Keratinocyte (primary cell): ENCODE results near the gene GPSM1.

ENCODE experiments used
- EZH2 ChIP-seq: IDR thresholded peaks from one replicate; pipeline ENCODE4 v1.6.1; 2012; ENCODE audit warnings: inconsistent platforms, mild to moderate bottlenecking, low read length, moderate library complexity
- TF ChIP-seq, protein P1 (sequence below), 3 experiments: IDR thresholded peaks in 1 of 3; conservative IDR thresholded peaks in 1 of 3; optimal IDR thresholded peaks in 1 of 3; 2 replicates in 2 of 3; 3 replicates in 1 of 3; pipeline versions ENCODE3 to v1.5.1; 2011; ENCODE audit warnings: low read length in 3 of 3, mild to moderate bottlenecking in 3 of 3, moderate library complexity in 2 of 3, control low read depth in 1 of 3, inconsistent platforms in 1 of 3; ENCODE audit not compliant: insufficient read depth in 2 of 3; ENCODE audit errors: extremely low read depth in 1 of 3

GRCh38 chr9:136285501-136286358 is 41.6 kb upstream of the GPSM1 start:
- TF ChIP-seq, protein P1, sequence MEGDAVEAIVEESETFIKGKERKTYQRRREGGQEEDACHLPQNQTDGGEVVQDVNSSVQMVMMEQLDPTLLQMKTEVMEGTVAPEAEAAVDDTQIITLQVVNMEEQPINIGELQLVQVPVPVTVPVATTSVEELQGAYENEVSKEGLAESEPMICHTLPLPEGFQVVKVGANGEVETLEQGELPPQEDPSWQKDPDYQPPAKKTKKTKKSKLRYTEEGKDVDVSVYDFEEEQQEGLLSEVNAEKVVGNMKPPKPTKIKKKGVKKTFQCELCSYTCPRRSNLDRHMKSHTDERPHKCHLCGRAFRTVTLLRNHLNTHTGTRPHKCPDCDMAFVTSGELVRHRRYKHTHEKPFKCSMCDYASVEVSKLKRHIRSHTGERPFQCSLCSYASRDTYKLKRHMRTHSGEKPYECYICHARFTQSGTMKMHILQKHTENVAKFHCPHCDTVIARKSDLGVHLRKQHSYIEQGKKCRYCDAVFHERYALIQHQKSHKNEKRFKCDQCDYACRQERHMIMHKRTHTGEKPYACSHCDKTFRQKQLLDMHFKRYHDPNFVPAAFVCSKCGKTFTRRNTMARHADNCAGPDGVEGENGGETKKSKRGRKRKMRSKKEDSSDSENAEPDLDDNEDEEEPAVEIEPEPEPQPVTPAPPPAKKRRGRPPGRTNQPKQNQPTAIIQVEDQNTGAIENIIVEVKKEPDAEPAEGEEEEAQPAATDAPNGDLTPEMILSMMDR (optimal IDR thresholded peaks at IDR 0.05 in 1 of 3, IDR thresholded peaks at IDR 0.05 in 1 of 3, conservative IDR thresholded peaks at IDR 0.05 in 1 of 3; ENCODE audit: extremely low read depth in 1 of 3, insufficient read depth in 2 of 3, low read length in 3 of 3), result no peak
- TF ChIP-seq EZH2, result no peak
